HG03469 (cell line): Measurements from ENCODE around the gene UBD.

Experiments used
- ATAC-seq: cut with Tn5 transposase; IDR thresholded peaks from one replicate; pipeline ENCODE4 v1.9.1; 2021; ENCODE audit warnings: mild to moderate bottlenecking, moderate library complexity, moderate number of reproducible peaks; ENCODE audit not compliant: unreplicated experiment

UBD gene

GRCh38 chr6:29561606-29562181 is 2.2 kb upstream of the UBD start:
- ATAC-seq = no peak

- no peak for ATAC-seq
These were observed 1.6 kb upstream of the UBD start for GRCh38 chr6:29561091-29561490.

GRCh38 chr6:29558439-29559079 is 973 bp downstream of the UBD start:
- ATAC-seq = no peak

- no peak for ATAC-seq
These were observed 2.2 kb downstream of the UBD start for GRCh38 chr6:29557320-29557719.

- no peak for ATAC-seq
These were observed 4.8 kb downstream of the UBD start for GRCh38 chr6:29554764-29555163.

GRCh38 chr6:29553268-29554057 is 6.1 kb downstream of the UBD start:
- no peak for ATAC-seq

- peak; percentile 82 for ATAC-seq
These were observed 7.0 kb downstream of the UBD start for GRCh38 chr6:29552512-29553051.

- no peak for ATAC-seq
These were observed 12.0 kb downstream of the UBD start for GRCh38 chr6:29547573-29547972.

- no peak for ATAC-seq
These were observed 21.7 kb downstream of the UBD start for GRCh38 chr6:29537714-29538403.

- no peak for ATAC-seq
These were observed 27.1 kb downstream of the UBD start for GRCh38 chr6:29532320-29532951.

- no peak for ATAC-seq
These were observed 27.9 kb downstream of the UBD start for GRCh38 chr6:29531668-29532067.

GRCh38 chr6:29530671-29531310 is 28.7 kb downstream of the UBD start:
- no peak for ATAC-seq

GRCh38 chr6:29529956-29530355 is 29.6 kb downstream of the UBD start:
- ATAC-seq = no peak

GRCh38 chr6:29528988-29529560 is 30.5 kb downstream of the UBD start:
- no peak for ATAC-seq

GRCh38 chr6:29528300-29528931 is 31.1 kb downstream of the UBD start:
- ATAC-seq = no peak

GRCh38 chr6:29527564-29527963 is 32.0 kb downstream of the UBD start:
- ATAC-seq = no peak

- no peak for ATAC-seq
These were observed 32.4 kb downstream of the UBD start for GRCh38 chr6:29527126-29527525.

GRCh38 chr6:29525311-29525639 is 34.3 kb downstream of the UBD start:
- no peak for ATAC-seq

- no peak for ATAC-seq
These were observed 34.9 kb downstream of the UBD start for GRCh38 chr6:29524444-29525310.
